ENCODE measurements around the gene EIF4B. TPM values are rescaled to one million over a fixed set of nuclear protein-coding genes. Genes with fewer than 3 reads are reported as not detected.
"Not testable (repeated sequence)": the region's sequence is repeated elsewhere in the genome, so short reads cannot be mapped to it uniquely, and the experiment has no call there.

EIF4B gene, protein sequence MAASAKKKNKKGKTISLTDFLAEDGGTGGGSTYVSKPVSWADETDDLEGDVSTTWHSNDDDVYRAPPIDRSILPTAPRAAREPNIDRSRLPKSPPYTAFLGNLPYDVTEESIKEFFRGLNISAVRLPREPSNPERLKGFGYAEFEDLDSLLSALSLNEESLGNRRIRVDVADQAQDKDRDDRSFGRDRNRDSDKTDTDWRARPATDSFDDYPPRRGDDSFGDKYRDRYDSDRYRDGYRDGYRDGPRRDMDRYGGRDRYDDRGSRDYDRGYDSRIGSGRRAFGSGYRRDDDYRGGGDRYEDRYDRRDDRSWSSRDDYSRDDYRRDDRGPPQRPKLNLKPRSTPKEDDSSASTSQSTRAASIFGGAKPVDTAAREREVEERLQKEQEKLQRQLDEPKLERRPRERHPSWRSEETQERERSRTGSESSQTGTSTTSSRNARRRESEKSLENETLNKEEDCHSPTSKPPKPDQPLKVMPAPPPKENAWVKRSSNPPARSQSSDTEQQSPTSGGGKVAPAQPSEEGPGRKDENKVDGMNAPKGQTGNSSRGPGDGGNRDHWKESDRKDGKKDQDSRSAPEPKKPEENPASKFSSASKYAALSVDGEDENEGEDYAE
- polyA plus RNA-seq (ENCODE audit: insufficient read length in 3 of 3): 100 to 1,000 TPM; 526 to 581 (median 533) TPM

GRCh38 chr12:53005986-53006809 is at the start of gene EIF4B:
Gene EIF4B, plus strand, starts transcription at chr12:53006456. Its CDS starts 28 bp downstream, at chr12:53006484.
- peak; percentile 94 to 99 (median 97) for DNase-seq (ENCODE audit: low read depth in 3 of 3, low spot score in 2 of 3)

GRCh38 chr12:52956987-52957386 is 49.3 kb upstream of the EIF4B start:
- DNase-seq (ENCODE audit: low read depth in 3 of 3, low spot score in 2 of 3): no peak

DNA sequence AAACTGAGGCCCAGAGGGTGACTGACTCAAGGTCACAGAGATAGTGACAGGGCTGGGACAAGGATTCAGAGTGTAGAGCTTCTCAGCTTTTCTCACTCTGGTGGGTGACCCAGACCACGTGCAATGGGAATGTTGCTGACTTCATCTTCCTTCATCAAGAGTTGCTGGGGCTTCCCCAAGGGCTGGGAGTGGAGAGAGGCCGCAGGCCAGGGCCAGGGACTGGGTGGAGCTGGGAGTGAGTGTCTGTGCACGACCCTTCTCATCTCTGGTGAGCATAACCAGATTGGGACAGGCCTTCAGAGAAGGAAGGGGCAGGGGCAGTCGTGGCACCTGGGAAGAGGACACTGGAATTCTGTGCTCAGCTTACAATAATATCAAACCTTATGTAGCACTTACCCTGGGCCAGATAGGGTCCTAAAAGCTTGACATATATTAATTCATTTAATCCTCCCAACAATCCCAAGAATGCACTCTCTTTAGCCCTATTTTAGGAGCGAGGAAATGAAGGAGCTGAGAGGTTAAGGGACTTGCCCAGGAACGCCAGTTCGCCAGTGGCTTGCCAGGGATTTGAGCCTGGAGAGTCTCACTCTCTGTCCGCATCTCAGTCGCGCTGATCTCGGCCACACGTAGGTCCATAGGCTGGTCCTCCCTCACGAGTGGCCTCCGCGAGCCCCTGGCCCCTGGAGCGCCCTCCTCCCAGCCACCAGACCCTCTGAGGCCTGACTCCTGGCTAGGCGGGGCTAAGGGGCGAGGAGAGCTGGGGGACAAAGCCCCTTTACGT is 41.5 kb upstream of the EIF4B start:
- no peak for DNase-seq (ENCODE audit: low read depth in 3 of 3, low spot score in 2 of 3)

DNA sequence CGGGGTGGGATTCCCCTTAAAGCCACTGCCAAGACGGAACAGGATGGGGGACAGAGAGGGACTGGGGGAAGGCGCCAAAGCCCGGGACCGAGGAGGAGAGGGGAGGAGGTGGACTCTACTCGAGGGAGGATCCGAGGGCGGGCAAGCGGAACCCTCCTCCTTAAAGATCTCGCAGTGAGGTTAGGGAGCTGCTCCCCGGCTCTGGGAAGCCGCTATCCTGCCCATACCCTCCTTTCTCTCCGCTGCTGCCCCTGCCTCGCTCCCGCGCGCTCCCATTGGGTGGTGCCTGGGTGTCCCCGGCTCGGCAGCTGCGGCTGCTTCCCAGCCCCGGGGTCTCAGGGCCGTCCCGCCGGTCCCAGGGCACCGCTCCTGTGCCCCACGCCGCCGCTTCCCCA is 40.9 kb upstream of the EIF4B start:
- no peak for DNase-seq (ENCODE audit: low read depth in 3 of 3, low spot score in 2 of 3)

DNA sequence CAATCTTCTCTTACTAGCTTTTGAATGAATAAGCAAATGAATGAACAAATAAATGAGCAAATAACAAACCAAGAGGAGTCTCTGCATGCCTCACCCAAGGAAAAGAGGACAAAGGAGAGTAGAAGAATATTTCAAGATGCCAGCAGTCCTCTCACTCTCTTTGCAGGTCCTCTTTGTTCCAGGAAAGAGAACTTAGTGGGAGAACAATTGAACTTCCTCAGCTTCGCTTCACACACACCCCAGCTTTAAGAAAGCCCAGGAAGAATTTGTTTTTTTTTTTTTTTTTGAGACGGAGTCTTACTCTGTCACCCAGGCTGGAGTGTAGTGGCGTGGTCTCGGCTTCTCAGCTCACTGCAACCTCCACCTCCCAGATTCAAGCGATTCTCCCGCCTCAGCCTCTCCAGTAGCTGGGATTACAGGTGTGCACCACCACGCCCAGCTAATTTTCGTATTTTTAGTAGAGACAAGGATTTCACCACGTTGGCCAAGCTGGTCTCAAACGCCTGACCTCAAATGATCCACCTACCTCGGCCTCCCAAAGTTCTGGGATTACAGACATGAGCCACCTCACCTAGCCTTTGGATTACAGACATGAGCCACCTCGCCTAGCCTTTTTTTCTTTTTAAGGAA is 37.0 kb upstream of the EIF4B start:
- no peak for DNase-seq (ENCODE audit: low read depth in 3 of 3, low spot score in 2 of 3)

DNA sequence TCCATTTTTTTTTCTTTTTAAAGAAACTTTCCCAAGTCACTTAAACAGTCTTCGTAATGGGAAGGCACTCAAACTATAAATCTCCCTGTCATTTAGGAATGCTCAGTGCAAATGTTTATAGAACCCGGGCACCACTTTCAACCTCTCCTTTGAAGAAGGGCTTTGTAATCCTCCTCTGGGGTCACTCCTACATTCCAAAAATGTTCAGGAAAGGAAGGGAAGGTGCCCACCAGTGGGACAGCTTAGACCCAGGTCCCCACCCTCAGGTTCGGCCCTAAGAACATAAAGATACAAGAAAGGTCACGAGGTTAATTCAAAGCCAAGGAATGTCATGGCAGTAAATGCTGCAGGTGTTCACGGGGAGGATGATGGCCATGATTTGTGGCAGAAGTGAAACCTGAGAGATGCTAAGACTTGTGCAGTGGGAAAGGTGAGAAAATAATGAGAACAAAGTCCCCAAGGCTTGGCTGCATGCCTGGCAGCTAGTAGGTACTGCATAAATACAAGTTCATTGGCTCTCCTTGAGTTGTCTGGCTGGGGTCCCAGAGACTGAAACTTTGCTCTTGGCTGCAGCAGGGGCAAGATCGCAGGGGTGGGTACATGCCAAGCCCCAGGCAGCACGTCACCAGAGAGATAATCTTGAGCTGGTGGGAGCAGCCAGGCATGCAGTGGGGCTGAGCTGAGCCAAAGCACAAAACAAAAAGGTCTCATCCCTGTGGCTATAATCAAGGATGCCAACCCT is 36.3 kb upstream of the EIF4B start:
- peak in 2 of 3 donors; percentile 65 to 72 for DNase-seq (ENCODE audit: low read depth in 3 of 3, low spot score in 2 of 3)

GRCh38 chr12:52971679-52972329 is 34.5 kb upstream of the EIF4B start:
- DNase-seq (ENCODE audit: low read depth in 3 of 3, low spot score in 2 of 3): no peak

- DNase-seq (ENCODE audit: low read depth in 3 of 3, low spot score in 2 of 3): no peak
These were observed 31.1 kb upstream of the EIF4B start for GRCh38 chr12:52975204-52975603.

- DNase-seq (ENCODE audit: low read depth in 3 of 3, low spot score in 2 of 3): no peak
These were observed 30.3 kb upstream of the EIF4B start for GRCh38 chr12:52975820-52976573.

DNA sequence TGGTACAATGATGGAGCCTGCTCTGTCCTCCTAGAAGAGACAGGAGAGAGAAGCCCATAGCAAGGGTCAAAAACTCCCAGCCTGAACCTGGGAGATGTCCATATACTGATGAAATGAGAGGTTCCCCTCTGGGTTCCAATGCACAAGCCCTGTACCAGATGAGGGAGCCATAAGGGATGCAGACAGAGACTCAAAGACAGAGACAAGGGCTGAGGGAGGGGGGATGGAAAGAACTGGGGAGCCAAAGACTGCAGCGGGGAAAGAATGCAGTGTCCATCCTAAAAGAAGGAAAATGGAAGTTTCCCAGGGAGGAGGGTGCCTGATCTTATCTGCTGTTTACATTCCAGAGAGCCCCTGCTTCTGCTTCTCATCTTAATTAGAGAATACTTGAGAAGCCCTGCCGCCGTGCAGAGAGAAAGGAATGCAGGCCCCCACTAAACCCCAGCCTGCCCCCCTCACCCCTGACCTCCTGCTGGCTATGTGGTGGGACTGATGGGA is 29.6 kb upstream of the EIF4B start:
- DNase-seq (ENCODE audit: low read depth in 3 of 3, low spot score in 2 of 3): no peak

DNA sequence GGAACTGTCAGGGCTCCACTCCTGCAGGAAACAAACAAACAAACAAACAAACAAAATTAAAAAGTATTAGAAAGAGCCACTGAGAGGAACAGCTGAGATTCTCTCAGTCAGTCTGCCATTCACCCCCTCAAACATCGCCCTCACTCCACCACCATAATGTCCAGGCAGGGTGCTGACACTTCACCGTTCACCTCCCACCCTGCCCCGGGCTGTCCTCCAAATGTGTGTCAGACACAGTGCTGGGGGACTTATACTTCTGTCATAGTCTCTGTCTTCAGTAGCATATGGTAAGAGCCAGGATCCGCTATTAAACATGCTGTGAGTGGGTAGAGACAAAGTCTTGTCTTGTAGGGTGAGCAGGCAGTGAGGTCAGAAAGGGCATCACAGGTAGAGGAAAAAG is 29.1 kb upstream of the EIF4B start:
- no peak for DNase-seq (ENCODE audit: low read depth in 3 of 3, low spot score in 2 of 3)

DNA sequence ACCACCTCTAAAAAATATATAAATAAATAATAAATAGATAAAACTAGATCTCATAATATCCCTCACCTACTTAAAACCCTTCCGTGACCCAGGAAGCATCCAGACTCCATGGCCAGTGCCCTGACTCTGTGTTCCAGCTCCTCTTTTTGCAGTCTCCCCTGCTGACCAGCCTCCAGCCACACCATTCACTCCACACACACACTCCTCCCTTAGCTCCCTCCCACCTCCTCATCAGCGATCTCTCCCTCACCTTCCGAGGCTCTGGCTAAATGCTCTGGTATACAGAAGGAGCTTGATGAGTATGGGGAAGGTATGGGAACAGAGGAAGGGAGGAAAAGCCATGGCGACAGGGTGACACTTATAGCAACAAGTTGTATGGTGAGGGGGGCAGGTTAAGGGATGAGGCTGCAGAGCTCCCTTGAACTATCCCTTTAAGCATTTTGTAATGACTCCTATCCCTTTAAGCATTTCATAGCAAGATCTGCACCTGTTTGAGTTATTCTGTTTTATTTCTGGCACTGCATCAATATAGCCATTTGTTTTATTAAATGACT is 26.1 kb upstream of the EIF4B start:
- no peak for DNase-seq (ENCODE audit: low read depth in 3 of 3, low spot score in 2 of 3)

GRCh38 chr12:52980650-52981423 is 25.4 kb upstream of the EIF4B start:
- DNase-seq (ENCODE audit: low read depth in 3 of 3, low spot score in 2 of 3): peak; percentile 83 to 87 (median 85)

DNA sequence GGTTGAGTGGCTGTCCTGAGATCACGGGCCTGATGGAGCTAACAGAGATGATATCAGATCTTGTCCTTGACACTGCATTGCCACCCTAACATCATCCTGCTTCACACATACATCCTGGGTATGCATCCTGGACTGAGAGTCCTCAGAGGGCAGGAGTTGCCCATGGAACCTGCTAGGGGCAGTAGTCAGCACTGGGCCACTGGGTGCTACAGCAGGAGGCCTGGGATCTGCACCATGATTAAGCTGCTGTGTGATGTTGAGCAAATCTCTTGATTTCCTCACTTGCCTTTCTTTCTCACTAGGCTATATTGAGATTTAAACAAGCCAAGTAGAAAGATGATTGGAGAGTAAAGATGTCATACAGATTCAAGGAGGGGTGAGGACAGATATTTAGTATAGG is 22.1 kb upstream of the EIF4B start:
- no peak for DNase-seq (ENCODE audit: low read depth in 3 of 3, low spot score in 2 of 3)

DNA sequence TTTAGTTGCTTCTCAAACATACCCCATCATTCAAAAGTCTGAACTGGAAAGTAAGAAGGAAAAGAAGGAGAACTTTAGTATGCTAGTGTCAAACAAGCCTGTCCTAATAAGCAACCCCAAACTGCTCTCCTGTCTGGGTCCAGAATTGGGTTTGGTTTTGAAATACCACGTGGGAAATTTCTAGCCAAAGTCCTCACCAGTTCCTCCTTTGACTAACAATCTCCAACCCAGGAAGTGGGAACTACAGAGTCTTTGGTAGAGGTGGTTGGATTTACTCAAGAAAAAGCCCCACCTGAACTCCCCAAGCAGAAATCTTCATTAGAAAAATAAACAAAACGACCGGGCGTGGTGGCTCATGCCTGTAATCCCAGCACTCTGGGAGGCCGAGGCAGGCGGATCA is 17.4 kb upstream of the EIF4B start:
- no peak for DNase-seq (ENCODE audit: low read depth in 3 of 3, low spot score in 2 of 3)

DNA sequence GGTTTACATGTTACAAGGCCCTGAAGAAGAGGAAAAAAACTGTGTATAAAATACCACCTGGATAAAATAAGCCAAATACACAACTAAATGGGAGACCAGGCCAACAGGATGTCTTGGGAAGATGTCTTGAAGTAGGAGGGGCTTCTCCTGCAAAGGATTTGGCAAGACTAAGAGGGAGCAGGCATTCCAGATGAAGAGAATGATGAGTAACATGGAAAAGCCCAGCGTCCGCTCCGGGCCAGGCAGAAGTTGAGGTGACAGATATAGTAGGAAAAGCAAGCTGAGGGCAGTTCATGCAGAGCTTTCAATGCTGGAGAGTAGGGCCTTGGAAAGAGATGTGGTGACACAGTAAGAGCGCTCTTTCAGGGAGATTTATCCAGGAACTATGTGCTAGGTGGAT is 16.1 kb upstream of the EIF4B start:
- no peak for DNase-seq (ENCODE audit: low read depth in 3 of 3, low spot score in 2 of 3)

- not testable (repeated sequence) for DNase-seq (ENCODE audit: low read depth in 3 of 3, low spot score in 2 of 3)
These were observed 14.0 kb upstream of the EIF4B start for GRCh38 chr12:52992240-52992639.
